Retinal pigment epithelial cell (primary cell): ENCODE data around the gene PAK6.
A peak's percentile ranks its signal among the peaks of the same experiment; 100 is the strongest.

ENCODE experiments used
- DNase-seq: peaks from one replicate; pipeline ENCODE4 v3.0.0-alpha.2; 2010; ENCODE audit warnings: low read depth
- H3K4me3 ChIP-seq: 2 replicates; pipeline ENCODE4 v1.5.1; 2011; ENCODE audit warnings: mild to moderate bottlenecking, low read length, control low read depth, moderate library complexity
- CTCF ChIP-seq: conservative IDR thresholded peaks from 2 replicates; pipeline ENCODE4 v1.5.1; 2011; ENCODE audit warnings: low read depth, low read length, control low read depth, inconsistent platforms

PAK6 gene

GRCh38 chr15:40238532-40239403, at the start of gene PAK6:
Gene PAK6 (plus strand): TSS chr15:40239063. CDS start chr15:40264786, 25,723 bp downstream.
- DNase-seq: no peak
- no peak for TF ChIP-seq CTCF
- peak within 1 kb of the TSS; percentile 37 for H3K4me3 ChIP-seq

GRCh38 chr15:40190591-40190990, 48.3 kb upstream of the PAK6 start:
- peak; percentile 50 for DNase-seq

DNA sequence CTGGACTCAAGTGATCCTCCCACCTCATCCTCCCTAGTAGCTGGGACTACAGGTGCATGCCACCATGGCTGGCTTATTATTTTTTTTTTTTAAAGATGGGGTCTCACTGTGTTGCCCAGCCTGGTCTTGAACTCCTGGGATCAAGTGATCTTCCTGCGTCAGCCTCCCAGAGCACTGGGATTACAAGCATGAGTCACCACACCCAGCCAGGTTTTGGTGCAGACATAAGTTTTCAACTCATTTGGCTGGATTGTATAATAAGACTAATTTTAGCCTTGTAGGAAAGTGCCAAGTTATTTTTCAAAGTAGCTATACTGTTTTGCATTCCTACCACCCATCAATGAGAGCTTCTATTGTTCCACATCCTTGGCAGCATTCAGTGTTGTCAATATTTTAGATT, 45.9 kb upstream of the PAK6 start:
- no peak for TF ChIP-seq CTCF
- H3K4me3 ChIP-seq: no peak overlapping the region
- DNase-seq: peak; percentile 77

More at GRCh38 chr15:40190591-40190990, 48.3 kb upstream of the PAK6 start:
- H3K4me3 ChIP-seq: no peak overlapping the region
- no peak for TF ChIP-seq CTCF

DNA sequence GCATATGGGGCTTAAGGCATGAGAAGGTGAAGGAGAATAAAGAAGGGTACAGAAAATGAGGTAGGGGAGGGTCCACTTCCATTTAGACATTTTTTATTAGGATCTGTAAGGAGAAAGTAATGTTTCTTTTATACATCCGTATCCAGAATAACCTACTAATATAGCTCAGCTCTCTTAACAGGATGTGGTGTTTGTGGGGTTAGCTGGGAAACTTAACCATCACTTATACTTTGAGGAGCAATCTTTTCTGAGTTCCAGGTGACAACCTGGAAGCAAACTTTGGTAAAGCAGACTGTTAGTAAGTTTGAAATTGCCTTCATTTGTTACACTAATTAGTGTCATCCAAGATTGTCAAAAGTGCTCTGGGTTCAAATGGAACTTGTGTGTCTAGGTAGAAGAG, 41.4 kb upstream of the PAK6 start:
- H3K4me3 ChIP-seq: no peak overlapping the region
- DNase-seq: no peak
- TF ChIP-seq CTCF: no peak

- DNase-seq: no peak
- H3K4me3 ChIP-seq: no peak overlapping the region
- TF ChIP-seq CTCF: no peak
These were observed 40.3 kb upstream of the PAK6 start for GRCh38 chr15:40198355-40199085.

GRCh38 chr15:40204100-40204499, 34.8 kb upstream of the PAK6 start:
- DNase-seq: no peak
- no peak for TF ChIP-seq CTCF
- H3K4me3 ChIP-seq: no peak overlapping the region
